IPS DF 19.7 (cell line): Measurements from ENCODE around the gene ZNF385A.

Source experiments
- DNase-seq: peaks from one replicate; pipeline ENCODE4 v3.0.0-alpha.2; 2013; ENCODE audit warnings: low read depth, low spot score

The ZNF385A gene, protein sequence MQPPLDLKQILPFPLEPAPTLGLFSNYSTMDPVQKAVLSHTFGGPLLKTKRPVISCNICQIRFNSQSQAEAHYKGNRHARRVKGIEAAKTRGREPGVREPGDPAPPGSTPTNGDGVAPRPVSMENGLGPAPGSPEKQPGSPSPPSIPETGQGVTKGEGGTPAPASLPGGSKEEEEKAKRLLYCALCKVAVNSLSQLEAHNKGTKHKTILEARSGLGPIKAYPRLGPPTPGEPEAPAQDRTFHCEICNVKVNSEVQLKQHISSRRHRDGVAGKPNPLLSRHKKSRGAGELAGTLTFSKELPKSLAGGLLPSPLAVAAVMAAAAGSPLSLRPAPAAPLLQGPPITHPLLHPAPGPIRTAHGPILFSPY

GRCh38 chr12:54384591-54385041, at the start of gene ZNF385A:
ZNF385A (minus strand) TSS chr12:54384733; CDS start chr12:54384514, 219 bp downstream.
- DNase-seq, result no peak

DNA sequence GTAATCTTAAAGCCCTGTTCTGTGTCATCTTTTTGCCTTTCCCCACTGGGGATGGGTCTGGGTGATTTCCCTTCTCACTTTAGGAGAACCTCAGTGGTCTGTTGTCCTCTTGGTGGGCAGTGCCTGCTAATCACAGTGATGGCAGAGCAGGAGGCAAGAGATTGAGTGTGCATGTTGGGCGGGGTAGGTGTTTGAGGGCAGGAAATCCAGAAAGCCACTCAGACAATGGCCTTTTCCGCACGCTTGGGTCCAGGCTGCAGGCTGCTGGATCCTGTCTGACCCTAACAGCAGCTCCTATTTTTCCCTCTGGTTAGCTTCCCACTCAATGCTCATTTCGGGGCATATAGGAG, 48.3 kb upstream of the ZNF385A start:
- no peak for DNase-seq

GRCh38 chr12:54431911-54432814, 47.6 kb upstream of the ZNF385A start:
- DNase-seq, result no peak

GRCh38 chr12:54430471-54431069, 46.0 kb upstream of the ZNF385A start:
- no peak for DNase-seq

GRCh38 chr12:54429014-54429471, 44.5 kb upstream of the ZNF385A start:
- no peak for DNase-seq

- DNase-seq, result no peak
Measured at GRCh38 chr12:54428050-54429013, 43.8 kb upstream of the ZNF385A start.

DNA sequence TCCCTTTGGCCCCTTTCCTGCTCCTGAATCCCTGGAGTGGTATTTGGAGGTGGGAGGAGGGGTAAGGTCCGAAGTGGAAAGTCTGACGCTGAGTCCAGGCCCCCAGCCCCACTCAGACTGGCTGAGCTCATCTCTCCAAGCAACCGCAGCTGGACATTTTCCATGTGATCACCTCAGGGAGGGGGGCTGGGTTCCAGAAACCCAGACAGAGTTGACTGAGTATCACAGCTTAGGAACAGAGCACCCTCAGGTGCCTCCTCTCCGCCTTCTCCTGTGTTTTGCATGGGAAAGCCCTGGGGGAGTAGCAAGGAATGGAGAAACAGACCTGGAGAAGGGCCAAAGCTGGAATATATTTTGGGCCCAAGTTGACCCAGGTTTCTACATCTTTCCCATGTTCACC, 42.6 kb upstream of the ZNF385A start:
- no peak for DNase-seq

DNA sequence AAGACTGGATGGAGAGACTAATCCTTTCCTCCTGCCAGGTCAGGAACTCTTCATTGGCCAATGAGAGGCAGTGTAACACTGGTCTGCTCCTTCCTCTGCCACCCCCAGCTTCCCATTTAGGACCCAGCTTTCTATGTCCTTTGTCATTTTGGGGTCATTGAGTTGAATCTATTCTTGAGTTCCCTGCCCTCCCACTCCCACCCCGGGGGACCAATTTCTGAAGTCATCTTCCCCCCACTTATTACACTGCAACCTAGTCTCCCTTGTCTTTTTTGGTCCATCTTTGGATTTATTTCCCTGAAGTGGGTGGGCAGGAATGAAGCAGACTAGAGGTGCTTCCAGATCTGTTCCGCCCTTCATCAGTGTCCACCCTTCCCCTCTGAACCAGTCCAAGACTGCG, 42.2 kb upstream of the ZNF385A start:
- no peak for DNase-seq

- DNase-seq, result no peak
Measured at GRCh38 chr12:54425702-54426101, 41.2 kb upstream of the ZNF385A start.

GRCh38 chr12:54424224-54424623, 39.7 kb upstream of the ZNF385A start:
- no peak for DNase-seq

DNA sequence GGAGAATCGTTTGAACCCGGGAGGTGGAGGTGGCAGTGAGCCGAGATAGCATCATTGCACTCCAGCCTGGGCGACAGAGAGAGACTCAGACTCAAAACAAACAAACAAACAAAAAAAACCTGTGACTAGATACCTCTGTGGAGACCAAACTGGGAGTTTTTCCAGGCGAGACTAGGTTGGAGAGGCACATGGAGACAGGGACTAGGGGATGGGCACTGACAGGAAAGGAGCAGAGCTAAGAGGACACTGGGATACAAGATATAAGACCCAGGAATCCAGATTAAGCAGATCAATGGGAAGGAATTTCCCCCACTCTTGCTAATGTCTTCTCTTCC, 39.2 kb upstream of the ZNF385A start:
- no peak for DNase-seq

DNA sequence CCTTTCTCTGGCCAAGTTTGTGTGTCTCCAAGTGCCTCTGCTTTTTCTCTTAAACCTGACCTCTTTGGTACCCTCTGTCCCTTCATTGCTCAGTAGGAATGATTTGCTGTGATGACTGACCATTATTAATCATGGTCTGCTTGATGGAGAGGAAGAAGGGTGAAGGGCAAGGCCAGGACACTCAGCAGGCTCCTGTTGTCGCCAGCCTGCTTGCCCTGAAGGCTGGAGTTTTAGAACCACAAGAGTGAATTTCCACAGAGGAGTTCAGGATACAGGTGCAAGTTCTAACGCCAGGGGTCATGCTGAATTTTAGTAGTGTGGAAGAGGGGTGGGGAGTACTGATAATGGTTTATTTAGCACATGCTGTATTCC, 37.3 kb upstream of the ZNF385A start:
- DNase-seq, result no peak

DNA sequence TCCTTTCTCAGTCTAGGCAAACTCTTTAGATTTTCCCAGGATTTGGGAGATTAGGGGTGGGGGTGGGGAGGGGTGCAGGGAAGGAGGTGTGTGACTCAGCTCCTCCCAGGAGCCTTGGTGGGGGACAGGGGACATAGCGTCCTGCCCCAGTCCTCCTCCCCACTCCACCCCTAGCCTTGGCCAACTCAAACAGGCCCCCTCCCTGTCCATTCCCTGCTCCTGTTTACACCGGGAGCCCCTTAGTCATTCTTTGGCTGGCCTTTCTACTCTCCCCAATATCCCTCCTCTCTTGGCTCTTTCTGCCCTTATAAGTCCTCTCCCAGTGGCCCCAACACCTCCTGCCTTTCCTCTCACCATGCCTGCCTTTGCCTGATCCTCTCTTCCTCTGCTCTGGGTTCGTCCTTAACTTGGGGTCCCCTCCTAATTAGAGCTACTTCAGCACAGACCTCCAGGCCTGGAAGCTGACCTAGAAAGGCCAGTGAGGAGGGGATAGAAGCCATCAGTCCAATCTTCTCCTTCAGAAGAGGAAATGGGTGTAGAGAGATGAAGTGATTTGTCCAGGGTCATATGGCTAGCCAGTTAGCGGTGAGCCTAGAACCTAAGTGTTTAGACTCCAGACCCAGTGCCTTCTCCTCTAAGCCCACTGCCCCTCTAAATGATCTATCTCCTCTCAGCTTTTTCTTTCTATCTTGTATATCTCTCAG, 36.8 kb upstream of the ZNF385A start:
- DNase-seq, result no peak

- no peak for DNase-seq
Measured at GRCh38 chr12:54420766-54421144, 36.2 kb upstream of the ZNF385A start.

- no peak for DNase-seq
Measured at GRCh38 chr12:54419088-54419887, 34.8 kb upstream of the ZNF385A start, which contains the start of gene ITGA5. ITGA5 (minus strand) TSS chr12:54419266; CDS start chr12:54419198, 68 bp downstream.

GRCh38 chr12:54418441-54419087, 34.0 kb upstream of the ZNF385A start:
- no peak for DNase-seq

GRCh38 chr12:54417712-54418440, 33.3 kb upstream of the ZNF385A start:
- DNase-seq, result no peak
